ENCODE measurements around the gene PDCD11. TPM values are rescaled to one million over a fixed set of nuclear protein-coding genes. Genes with fewer than 3 reads are reported as not detected.

Gene PDCD11
- total RNA-seq, 1 experiment from 2014 or later = 20.4 TPM

DNA sequence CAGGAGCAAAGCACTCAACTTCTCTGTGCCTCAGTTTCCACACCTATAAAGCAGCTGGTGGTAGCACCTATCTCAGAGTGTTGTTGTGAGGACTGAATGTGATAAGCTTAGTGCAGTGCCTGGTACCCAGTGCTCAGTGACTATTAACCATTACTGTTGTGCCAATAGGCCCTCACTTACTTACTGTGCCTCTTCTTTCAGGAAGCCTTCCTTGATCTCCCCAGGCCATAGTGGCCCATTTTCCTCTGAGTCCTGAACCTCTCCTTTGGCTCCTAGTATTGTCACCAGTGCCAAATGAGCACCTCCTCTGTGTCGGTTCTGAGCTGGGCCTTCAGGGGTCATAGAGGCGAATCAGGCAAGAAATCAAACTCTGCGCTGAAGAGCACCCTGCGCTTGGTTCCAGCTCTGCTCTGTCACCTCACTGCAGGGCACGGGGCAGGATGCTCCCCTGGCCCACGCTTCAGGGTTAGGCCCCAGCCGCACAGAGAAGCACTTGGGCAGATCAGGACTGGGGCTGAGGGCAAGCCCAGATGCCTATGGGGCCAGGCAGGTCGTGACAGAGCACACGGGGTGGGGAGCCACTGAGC, 59.7 kb downstream of the PDCD11 start:
- Histone ChIP-seq H2AFZ (no peak overlapping the region), H3K79me2 (ENCODE audit: low read depth) (peaks cover 6% of the 10 kb centered on the region), H3F3A (ENCODE audit: insufficient read depth, low read depth) (peaks cover 6% of the 10 kb centered on the region; the same call in 1 of the 2 replicates), H3K27ac (no peak overlapping the region), H3K4me3 (no peak overlapping the region), H3K9me3 (ENCODE audit: insufficient read depth, low read depth) (no peaks in the 10 kb centered on the region), H3K4me2 (no peak overlapping the region), H3K36me3 (ENCODE audit: low read depth) (no peaks in the 10 kb centered on the region), H3K4me1 (replicated peaks; ENCODE audit: insufficient read depth) (peaks cover 20% of the 10 kb centered on the region), H3K27me3 (ENCODE audit: insufficient read depth, low read depth) (no peaks in the 10 kb centered on the region), H4K20me1 (ENCODE audit: insufficient read depth) (no peaks in the 10 kb centered on the region), H3K9me2 (ENCODE audit: insufficient read depth) (no peaks in the 10 kb centered on the region)
- POLR2A ChIA-PET (ENCODE audit: unreplicated experiment) = no interaction called here
- CTCF ChIA-PET = no interaction called here
- intact Hi-C loops (cut with micrococcal nuclease; ENCODE audit: unreplicated experiment) = no loop called here
- TF ChIP-seq, protein P1, sequence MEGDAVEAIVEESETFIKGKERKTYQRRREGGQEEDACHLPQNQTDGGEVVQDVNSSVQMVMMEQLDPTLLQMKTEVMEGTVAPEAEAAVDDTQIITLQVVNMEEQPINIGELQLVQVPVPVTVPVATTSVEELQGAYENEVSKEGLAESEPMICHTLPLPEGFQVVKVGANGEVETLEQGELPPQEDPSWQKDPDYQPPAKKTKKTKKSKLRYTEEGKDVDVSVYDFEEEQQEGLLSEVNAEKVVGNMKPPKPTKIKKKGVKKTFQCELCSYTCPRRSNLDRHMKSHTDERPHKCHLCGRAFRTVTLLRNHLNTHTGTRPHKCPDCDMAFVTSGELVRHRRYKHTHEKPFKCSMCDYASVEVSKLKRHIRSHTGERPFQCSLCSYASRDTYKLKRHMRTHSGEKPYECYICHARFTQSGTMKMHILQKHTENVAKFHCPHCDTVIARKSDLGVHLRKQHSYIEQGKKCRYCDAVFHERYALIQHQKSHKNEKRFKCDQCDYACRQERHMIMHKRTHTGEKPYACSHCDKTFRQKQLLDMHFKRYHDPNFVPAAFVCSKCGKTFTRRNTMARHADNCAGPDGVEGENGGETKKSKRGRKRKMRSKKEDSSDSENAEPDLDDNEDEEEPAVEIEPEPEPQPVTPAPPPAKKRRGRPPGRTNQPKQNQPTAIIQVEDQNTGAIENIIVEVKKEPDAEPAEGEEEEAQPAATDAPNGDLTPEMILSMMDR (conservative IDR thresholded peaks at IDR 0.05) = no peak
- no peak for TF ChIP-seq EZH2 (IDR thresholded peaks at IDR 0.05; ENCODE audit: low read depth)
- no TSS peak for BruUV-seq (replicated peaks)
- DNase-seq = no peak

DNA sequence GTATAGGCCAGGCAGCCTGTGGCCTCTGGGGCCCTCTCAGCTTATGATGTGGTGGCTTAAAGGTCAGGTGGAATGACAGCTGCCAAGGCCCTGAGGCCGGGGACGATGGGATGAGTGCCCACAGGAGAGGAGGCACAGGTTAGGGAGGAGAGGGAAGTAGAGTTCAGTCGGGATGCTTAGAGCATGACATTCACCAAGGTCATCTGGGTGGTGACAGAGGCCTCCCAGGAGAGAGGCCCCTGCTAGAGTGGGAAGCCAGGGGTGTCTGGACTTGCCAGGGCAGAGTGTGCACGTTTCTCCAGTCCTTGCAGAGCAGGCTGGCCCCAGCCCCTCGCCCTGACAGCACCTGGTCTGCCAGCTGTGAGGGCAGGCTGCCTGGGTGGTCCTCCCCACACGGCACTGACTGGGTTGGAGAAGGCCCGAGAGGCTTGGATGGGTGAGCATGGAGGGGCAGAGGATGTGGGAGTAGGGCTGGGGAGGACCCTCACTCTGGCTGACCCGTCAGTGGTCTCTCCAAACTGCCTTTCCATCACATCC, 60.8 kb downstream of the PDCD11 start:
- intact Hi-C loops (cut with micrococcal nuclease; ENCODE audit: unreplicated experiment) = no loop called here
- ChIA-PET POLR2A (ENCODE audit: unreplicated experiment) (no interaction called here), CTCF (no interaction called here)

DNA sequence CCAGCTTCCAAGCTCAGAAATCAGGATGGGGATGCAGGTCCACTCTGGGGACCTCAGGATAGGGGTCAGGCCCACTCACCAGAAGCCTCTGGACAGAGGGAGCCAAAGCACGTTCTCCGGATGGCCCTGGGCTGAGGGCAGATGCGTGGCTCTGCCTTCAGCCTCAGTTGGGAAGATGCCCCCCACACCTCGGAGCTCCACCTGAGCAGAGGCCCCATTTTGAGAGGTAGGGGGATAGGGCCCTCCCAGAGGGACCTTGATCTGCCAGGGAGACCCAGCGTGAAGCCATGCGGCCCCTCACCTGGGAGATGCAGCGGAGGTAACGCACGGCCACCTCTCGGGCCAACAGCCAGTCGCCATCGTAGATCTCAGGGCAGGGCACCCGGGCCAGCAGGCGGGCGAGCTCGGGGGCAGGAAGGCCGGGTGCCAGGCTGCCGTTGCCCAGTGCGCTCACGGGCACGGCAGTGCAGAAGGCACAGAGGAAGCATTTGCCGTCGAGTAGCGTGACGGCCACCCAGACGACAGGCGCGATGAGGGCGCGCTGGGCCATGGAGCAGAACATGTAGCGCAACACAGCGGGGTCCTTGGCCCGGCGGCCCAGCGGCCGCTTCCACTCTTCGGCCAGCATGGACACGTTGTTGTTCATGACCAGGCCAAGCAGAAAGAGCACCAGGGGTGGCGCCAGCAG, 61.6 kb downstream of the PDCD11 start:
- Histone ChIP-seq H3K4me1 (replicated peaks; ENCODE audit: insufficient read depth) (peaks cover 13% of the 10 kb centered on the region), H4K20me1 (ENCODE audit: insufficient read depth) (no peaks in the 10 kb centered on the region), H3K27me3 (ENCODE audit: insufficient read depth, low read depth) (no peaks in the 10 kb centered on the region), H3K4me2 (no peak overlapping the region), H3F3A (ENCODE audit: insufficient read depth, low read depth) (peaks cover 3% of the 10 kb centered on the region; the same call in 1 of the 2 replicates), H2AFZ (no peak overlapping the region), H3K9me2 (ENCODE audit: insufficient read depth) (no peaks in the 10 kb centered on the region), H3K4me3 (no peak overlapping the region), H3K9me3 (ENCODE audit: insufficient read depth, low read depth) (no peaks in the 10 kb centered on the region), H3K27ac (no peak overlapping the region), H3K79me2 (ENCODE audit: low read depth) (peaks cover 3% of the 10 kb centered on the region; the same call in 1 of the 2 replicates), H3K36me3 (ENCODE audit: low read depth) (no peaks in the 10 kb centered on the region)
- intact Hi-C loops (cut with micrococcal nuclease; ENCODE audit: unreplicated experiment) = no loop called here
- TF ChIP-seq, protein P1 (conservative IDR thresholded peaks at IDR 0.05) = no peak
- TF ChIP-seq EZH2 (IDR thresholded peaks at IDR 0.05; ENCODE audit: low read depth) = no peak
- BruUV-seq (replicated peaks) = no TSS peak
- POLR2A ChIA-PET (ENCODE audit: unreplicated experiment) = no interaction called here
- CTCF ChIA-PET = no interaction called here
- no peak for DNase-seq

More for the DNA sequence above, 60.8 kb downstream of the PDCD11 start:
- Histone ChIP-seq H3K79me2 (ENCODE audit: low read depth) (peaks cover 3% of the 10 kb centered on the region; the same call in 1 of the 2 replicates), H3F3A (ENCODE audit: insufficient read depth, low read depth) (peaks cover 3% of the 10 kb centered on the region; the same call in 1 of the 2 replicates), H3K27ac (no peak overlapping the region), H3K4me2 (no peak overlapping the region), H3K36me3 (ENCODE audit: low read depth) (no peaks in the 10 kb centered on the region), H3K4me3 (no peak overlapping the region), H3K9me3 (ENCODE audit: insufficient read depth, low read depth) (no peaks in the 10 kb centered on the region), H3K27me3 (ENCODE audit: insufficient read depth, low read depth) (no peaks in the 10 kb centered on the region), H3K4me1 (replicated peaks; ENCODE audit: insufficient read depth) (peaks cover 20% of the 10 kb centered on the region), H2AFZ (no peak overlapping the region), H4K20me1 (ENCODE audit: insufficient read depth) (no peaks in the 10 kb centered on the region), H3K9me2 (ENCODE audit: insufficient read depth) (no peaks in the 10 kb centered on the region)
- BruUV-seq (replicated peaks) = no TSS peak
- DNase-seq = no peak
- no peak for TF ChIP-seq EZH2 (IDR thresholded peaks at IDR 0.05; ENCODE audit: low read depth)
- TF ChIP-seq, protein P1 (conservative IDR thresholded peaks at IDR 0.05) = no peak

All from PC-9 (cell line).